HTR-8/SVneo (cell line): ENCODE results near the gene TMEM45B.
"Not testable (repeated sequence)": the region's sequence is repeated elsewhere in the genome, so short reads cannot be mapped to it uniquely, and the experiment has no call there.

Source experiments
- DNase-seq: peaks from one replicate; pipeline ENCODE4 v3.0.0; 2011; ENCODE audit warnings: low spot score, mixed read lengths; ENCODE audit not compliant: insufficient read length
- FAIRE-seq: peaks from 2 replicates; lab custom pipeline; 2011; peaks lifted over from hg19 to GRCh38; lab: Jason Lieb, UNC

The TMEM45B gene

DNA sequence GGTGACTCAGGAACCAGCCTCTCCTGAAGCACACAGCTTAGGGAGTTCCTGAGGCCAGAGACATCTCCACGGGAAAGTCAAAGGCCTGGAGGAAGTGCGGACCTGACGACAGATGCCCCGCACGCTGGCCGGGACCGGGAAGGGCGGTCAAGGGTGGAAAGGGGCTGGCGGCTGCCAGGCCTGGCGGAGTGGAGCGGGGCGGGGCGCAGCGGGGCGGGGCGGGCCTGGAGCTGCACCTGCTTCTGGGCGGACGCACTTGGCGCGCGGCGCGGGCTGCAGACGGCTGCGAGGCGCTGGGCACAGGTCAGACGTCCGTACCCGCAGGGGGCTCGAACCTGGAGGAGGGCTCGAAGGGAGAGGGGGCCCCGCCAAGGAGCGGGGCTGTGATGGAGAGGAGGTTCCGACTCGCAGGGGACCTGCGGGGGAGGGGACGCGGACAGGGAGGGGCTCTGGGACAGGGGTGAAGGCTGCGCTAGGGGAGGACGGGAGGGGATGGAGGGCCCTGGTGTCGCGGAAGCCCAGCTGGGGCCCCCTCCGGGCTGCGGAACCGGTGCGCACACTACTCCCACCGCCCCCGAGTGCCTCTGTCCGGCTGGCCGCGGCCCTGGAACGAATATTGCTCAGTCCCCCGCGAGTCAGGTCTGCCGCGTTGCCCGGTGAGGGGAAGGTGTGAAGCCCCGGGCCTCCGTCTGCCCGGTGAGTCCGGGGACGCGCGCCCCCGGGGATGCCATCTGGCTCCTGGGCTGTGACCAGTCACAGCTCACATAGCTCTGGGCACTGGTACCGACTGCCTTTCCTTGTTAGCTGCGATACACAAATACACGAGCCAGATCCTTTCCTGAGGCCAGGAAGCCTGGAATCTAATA is at the start of gene TMEM45B:
TSS of gene TMEM45B (plus strand) at position 253 of the 866 bp plus-strand sequence. CDS start 36,635 bp downstream, outside the sequence.
- DNase-seq: no peak
- FAIRE-seq: no peak

DNA sequence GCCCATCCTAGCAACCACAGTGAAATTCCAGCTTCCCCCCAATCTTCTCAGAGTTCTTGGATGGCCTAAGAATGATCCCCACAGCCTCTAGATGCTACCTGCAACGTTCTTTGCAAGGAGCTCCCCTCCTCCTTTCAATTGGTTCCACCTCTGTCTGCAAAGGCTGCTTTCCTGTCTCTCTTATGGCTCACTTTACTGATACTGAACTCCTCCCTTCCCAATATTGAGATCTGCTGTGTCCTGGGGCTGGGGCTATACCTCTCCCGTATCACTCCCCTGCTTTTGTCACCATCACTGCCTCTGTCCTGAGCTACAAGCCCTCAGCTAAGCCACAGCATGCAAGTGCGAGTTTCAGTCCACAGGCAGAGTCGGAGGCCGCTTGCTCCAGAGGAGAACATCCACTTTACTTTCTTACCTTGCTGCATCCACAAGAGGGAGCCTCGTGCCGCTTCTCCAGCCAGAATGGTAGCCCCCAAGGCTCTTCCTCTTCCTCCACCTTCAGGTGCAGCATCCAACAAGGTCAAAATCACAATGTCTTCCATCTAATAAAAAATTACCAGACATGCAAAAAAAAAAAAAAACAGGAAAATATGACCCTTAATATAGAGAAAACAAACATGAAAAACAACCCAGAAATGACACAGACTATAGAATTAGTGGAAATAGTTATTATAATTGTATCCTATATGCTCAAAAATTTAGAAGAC is 48.6 kb upstream of the TMEM45B start:
- DNase-seq (peak; percentile 19), FAIRE-seq (no peak)

DNA sequence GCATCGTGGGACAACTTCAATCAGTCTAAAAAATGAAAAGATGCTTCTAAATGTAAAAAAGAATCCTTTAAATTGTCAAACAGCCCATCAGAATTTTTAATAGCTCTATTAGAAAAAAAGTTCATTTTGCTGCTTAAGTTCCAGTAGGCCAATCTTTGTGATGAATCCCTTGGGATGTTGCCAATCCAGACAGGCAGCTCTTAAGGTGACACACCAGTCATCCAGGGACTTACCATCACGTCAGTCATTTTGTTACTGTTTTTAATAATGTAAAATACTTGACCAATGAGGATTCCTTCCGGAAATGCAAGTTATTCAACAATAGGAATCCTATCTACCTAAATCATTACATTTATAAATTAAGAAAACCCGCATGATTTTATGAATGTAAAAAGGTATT is 47.8 kb upstream of the TMEM45B start:
- DNase-seq: no peak
- no peak for FAIRE-seq

DNA sequence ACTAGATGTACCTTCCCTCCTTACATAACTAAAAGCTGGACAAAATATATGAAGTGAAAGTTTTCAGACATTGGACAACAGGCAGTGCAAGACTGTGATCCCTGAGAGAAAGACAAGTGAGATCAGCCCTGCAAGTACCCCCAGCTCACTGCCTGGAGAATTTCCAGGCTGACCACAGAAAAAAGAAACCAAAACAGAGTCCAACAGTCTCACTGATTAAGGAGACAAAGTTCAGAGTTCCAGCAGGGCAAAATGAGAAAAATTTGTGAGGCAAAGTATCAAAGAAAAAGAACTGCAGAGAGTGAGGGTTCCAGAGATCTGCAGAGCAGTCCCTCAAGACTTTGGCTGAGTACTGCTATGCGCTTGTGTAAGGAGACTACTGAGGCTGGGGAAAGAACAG is 47.3 kb upstream of the TMEM45B start:
- no peak for DNase-seq
- no peak for FAIRE-seq

DNA sequence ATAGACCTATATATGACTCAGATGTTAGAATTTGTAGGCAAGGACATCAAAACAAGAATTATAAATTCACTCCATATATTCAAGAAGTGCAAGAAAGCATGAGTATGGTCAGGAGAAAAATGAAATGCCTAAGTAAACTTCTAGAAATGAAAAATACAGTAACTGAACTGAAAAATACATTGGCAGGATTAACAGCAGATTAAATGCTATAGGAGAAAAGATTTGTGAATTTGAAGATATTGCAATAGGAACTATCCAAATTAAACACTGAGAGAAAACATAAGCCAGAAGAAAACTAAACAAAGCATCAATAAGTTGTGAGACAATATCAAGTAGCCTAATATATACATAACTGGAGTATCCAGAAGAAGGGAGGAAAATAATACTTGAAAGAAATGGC is 46.6 kb upstream of the TMEM45B start:
- no peak for FAIRE-seq
- DNase-seq: no peak

DNA sequence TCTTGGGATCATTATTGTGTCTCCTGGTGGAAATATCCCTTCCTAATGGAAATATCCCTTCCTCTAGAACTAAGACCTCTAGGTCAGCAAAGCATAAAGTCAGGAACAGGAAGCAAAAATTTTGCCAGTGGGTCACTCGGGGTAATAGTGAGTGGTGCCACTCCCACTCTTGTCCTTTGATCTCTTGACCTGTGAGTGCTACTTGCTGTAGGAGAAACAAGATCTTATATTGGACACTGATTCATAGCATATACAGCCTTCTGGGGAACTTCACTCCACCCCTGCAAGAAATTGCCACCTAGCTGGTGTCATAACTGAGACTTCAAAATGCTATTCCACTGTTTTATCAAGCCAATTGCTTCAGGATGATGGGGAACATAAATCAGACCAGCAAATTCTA is 44.7 kb upstream of the TMEM45B start:
- no peak for FAIRE-seq

DNA sequence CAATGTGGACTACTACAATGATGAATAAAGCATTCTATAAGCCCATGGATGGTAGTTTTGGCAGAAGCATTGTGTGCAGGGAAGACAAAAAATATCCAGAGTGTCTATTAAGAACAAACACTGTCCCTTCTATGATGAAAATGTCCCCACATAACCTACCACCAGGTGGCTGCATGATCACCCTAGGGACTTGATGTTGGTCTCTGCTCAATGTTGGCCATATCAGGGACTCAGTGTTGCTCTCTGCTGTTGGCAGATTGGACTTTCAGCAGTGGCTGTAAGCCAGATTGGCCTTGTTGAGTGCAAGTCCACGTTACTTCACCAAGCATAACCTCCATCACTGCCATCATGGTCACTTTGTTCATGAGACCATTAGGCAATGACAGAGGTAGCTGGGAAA is 44.2 kb upstream of the TMEM45B start:
- FAIRE-seq, DNase-seq: not testable (repeated sequence)

More for the DNA sequence above, 44.7 kb upstream of the TMEM45B start:
- no peak for DNase-seq

DNA sequence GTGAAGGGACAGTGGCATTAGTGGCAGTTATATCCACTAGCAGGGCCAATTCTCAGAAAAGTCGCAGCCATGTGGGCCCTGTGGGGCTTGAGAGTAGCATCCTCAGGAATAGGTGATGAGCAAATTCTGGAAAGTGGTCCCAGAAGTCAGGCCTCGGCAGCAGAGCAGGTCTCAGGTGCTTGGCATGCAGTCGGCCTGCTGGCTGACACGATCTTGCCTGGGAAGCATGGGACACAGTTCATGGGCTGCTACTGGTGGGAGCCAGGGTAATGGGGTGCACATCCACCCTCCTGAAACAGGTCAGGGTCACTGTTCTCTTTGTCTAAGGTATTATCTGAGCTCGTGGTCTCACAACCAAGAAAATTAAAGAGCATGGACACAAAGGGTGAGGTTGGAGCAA is 36.8 kb upstream of the TMEM45B start:
- DNase-seq (no peak), FAIRE-seq (no peak)

DNA sequence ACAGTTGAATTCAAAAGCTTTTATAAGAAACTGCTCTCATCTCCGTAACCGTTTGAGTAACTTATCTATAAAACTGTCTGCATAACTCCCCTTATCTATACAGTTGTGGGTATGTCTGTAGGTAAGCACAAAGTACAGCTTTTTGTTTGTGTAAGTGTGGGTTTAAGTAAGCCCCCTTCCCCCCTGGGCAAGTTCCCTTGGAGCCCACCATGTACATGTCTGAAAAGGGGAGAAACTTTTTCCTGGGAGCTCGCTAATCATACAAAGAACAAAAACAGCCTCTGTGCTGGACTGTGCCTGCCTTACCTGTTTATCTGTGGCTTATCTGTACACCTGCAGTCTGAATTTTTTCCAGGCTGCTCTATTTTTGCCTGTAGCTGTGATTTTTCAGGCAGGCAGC is 36.3 kb upstream of the TMEM45B start:
- no peak for FAIRE-seq
- no peak for DNase-seq

DNA sequence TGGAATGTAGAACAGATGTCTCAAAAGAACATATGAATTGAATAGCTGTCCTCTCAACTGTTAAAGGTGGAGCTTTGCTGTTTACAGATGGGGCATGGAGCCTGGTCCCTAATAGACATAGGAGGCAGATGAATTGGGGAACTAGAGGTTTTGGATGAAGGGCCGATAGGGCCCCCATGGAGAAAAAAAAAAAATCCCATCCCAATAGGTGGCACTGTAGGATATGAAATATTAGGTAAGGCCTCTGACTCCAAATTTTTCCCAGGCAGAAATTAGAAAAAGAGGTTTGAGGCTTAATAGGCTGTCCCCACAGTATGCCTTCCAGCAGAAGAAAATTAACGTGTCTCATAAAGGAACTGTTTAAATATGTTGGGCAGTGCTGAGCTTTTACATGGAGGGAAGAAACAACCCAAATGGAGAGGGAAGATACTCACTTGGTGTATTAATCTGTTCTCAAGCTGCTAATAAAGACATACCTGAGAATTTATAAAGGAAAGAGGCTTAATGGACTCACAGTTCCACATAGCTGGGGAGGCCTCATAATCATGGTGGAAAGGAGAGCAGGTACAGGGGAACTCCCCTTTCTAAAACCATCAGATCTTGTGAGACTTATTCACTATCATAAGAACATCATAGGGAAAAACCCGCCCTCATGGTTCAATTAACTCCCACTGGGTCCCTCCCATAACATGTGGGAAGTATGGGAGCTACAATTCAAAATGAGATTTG is 30.1 kb upstream of the TMEM45B start:
- no peak for FAIRE-seq
- DNase-seq: peak; percentile 7

DNA sequence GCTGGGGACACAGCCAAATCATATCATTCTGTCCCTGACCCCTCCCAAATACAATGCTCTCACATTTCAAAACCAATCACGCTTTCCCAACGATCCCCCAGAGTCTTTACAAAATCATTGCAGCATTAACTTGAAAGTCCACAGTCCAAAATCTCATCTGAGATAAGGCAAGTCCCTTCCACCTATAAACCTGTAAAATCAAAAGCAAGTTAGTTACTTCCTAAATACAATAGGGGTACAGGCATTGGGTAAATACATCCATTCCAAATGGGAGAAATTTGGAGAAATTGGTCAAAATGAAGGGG is 29.6 kb upstream of the TMEM45B start:
- FAIRE-seq: not testable (repeated sequence)

DNA sequence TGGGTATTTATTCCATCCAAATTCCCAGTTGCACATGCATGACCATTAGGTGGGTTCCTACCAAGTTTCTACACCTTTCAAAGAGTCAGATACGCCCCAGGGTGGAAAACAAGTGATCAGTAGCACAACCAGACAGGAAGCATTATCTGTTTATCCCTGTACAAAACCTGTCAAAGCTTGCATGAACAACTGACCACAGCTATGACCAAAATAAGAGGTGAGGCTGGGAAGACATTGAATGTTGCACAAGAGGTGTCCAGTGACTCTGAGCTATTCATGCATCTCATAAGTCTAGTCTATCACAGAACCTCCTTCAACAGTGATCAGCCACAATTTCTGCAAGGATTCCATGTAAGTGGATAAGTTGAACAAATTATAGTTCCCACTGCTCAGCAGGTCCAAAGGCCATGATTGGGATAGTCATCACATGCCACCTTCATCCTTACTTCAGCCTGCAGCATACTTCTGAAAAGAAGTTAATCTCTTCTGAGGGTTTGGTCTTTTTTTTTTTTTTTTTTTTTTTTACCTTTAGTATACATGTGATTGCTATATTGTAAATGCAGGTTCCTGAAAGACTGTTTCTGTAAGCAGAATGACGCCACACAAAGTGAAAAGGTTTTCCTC is 28.0 kb upstream of the TMEM45B start:
- no peak for DNase-seq
- FAIRE-seq: no peak

More for the DNA sequence above, 29.6 kb upstream of the TMEM45B start:
- not testable (repeated sequence) for DNase-seq

DNA sequence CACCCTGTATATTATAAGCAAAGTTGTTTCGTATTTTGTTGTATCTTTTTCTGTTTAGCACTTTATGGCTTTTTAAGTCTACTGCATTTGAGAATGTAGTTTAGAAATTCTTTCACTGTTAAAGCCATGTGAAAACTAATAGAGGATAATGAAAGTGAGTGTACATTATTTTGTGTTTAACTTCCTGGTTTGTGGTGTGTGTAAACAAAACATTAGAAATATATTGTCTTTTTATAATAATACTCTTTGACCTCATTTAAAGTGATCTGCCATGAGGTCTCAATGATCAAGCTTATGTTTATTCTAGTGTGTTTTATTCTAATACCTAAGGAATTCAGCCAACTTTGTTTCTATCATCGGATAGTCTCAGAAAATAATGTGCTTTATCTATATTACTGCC is 27.4 kb upstream of the TMEM45B start:
- FAIRE-seq (no peak), DNase-seq (no peak)

DNA sequence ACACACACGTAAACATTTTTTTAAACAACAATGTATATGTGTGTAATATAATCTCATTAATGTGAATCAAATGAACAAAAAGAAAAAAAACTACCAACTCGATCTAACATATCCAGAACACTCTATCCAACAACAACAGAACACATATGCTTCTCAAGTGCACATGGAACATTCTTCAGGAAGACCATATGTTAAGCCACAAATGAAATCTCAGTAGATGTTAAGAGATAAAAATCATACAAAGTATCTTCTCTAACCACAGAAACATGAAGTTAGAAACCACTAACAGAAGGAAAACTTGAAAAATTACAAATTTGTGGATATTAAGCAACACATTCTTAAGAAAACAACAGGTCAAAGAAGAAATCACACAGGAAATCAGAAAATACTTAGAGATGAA is 25.5 kb upstream of the TMEM45B start:
- DNase-seq (no peak), FAIRE-seq (no peak)

DNA sequence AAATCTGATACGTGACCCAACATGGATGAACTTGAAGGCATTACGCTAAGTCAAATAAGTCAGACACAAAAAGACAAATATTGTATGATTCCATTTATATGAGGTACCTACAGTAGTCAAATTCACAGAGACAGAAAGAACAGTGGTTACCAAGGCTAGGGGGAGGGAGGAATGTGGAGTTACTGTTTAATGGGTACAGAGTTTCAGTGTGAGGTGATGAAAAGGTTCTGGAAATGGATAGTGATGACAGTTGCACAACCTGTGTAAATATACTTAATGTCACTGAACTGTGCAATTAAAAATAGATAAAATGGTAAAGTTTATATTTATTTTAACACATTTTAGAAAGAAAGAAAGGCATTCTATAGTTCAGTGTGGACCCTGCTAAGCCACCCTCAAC is 24.1 kb upstream of the TMEM45B start:
- DNase-seq: no peak
- FAIRE-seq: no peak

DNA sequence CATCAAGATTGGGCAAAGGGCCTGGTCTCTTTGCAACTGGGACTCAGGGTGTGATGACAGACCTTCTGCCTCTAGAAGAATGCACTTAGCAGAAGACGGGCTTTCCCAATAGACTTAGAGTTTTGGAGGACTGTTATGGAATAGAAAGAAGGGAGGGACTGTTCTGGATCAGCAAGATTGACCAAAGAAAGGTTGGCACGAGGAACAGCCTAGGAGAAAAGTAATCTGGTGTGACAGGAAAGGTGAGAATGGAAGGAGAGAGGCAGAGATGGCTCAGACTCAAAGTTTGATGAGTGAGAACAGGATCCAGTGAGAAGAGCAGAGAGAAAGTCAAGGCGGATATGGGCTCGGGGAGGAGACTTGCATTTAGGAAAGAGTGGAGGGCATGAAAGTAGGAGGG is 23.0 kb upstream of the TMEM45B start:
- no peak for FAIRE-seq
- no peak for DNase-seq

DNA sequence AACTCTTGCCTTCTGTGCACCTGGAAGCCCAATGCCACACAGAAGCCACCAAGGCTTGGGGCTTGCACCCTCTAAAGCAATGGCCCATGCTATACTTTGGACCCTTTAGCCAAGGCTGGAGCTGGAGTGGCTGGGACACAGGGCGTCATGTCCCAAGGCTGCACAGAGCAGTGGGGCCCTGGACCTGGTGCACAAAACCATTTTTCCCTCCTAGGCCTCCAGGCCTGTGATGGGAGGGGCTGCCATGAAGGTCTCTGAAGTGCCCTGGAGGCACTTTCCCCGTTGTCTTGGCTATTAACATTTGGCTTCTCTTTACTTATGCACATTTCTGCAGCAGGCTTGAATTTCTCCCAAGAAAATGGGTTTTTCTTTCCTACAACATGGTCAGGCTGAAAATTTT is 20.6 kb upstream of the TMEM45B start:
- no peak for FAIRE-seq

DNA sequence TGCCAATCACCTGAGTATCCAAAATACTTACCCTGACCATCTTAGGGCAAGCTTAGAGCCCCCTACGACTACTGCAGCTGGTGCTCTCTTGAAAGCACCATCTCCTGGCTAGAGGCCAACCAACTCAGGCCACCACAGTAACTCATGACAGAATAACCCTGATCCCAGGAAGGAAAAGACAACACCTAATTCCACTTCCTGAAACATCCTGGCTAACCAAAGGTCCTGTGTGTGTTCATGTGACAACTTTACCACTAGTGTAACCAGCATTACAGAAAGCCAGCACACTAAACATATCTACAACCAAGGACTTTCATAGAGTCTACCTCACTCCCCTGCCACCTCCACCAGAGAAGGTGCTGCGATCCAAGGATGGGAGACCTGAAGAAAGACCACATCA is 17.4 kb upstream of the TMEM45B start:
- FAIRE-seq (no peak), DNase-seq (no peak)

More for the DNA sequence above, 20.6 kb upstream of the TMEM45B start:
- DNase-seq: no peak

DNA sequence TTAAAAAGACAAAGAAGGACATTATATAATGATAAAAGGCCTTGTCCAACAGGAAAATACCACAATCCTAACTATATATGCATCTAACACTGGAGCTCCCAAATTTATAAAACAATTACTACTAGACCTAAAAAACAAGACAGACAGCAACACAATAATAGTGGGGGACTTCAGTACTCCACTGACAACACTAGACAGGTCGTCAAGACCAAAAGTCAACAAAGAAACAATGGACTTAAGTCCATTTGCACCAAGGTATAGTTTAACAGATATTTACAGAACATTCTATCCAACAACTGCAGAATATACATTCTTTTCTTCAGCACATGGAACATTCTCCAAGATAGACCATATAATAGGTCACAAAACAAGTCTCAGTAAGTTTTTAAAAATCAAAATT is 15.5 kb upstream of the TMEM45B start:
- not testable (repeated sequence) for DNase-seq, FAIRE-seq

DNA sequence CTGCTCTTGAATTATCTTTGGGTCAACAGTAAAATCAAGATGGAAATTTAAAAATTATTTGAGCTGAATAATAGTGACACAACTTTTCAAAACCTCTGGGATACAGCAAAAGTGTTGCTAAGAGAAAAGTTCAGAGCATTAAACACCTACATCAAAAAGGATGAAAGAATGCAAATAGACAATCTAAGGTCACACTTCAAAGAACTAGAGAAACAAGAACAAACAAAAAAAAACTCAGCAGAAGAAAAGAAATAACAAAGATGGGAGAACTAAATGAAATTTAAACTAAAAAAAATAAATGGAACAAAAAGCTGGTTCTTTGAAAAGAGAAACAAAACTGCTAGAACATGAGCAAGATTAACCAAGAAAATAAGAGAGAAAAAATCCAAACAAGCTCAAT is 15.0 kb upstream of the TMEM45B start:
- FAIRE-seq (no peak), DNase-seq (no peak)
